C4-2B (cell line): ENCODE results near the gene TAAR9.

ENCODE experiments used
- ZFX ChIP-seq: fragments of 450-650 bp; IDR thresholded peaks from 2 replicates; pipeline ENCODE4 v1.6.1; 2017
- TF ChIP-seq, protein P1 (sequence below): fragments of 450-650 bp; conservative IDR thresholded peaks from 2 replicates; pipeline ENCODE4 v1.5.1; 2017; ENCODE audit warnings: mild to moderate bottlenecking

DNA sequence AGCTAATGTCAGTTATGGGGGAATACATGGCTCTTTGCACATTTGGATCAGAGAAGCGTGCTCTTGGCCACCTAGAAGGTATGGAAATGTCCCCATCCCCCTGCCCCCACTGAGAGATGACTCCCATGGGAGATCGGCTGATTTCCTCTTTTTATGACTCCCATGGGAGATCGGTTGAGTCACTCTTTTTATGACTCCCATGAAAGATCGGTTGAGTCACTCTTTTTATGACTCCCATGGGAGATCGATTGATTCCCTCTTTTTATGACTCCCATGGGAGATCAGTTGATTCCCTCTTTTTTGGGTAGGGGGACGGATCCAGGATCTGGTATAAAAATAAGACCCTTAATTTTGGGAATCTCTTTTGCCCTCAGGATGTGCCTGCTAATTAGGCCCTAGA lies 10.3 kb upstream of the TAAR9 start:
- TF ChIP-seq, protein P1, sequence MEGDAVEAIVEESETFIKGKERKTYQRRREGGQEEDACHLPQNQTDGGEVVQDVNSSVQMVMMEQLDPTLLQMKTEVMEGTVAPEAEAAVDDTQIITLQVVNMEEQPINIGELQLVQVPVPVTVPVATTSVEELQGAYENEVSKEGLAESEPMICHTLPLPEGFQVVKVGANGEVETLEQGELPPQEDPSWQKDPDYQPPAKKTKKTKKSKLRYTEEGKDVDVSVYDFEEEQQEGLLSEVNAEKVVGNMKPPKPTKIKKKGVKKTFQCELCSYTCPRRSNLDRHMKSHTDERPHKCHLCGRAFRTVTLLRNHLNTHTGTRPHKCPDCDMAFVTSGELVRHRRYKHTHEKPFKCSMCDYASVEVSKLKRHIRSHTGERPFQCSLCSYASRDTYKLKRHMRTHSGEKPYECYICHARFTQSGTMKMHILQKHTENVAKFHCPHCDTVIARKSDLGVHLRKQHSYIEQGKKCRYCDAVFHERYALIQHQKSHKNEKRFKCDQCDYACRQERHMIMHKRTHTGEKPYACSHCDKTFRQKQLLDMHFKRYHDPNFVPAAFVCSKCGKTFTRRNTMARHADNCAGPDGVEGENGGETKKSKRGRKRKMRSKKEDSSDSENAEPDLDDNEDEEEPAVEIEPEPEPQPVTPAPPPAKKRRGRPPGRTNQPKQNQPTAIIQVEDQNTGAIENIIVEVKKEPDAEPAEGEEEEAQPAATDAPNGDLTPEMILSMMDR: no peak
- no peak for TF ChIP-seq ZFX
